GM18517 (cell line): ENCODE data around the gene ENSA.
"Not testable (repeated sequence)": the region's sequence is repeated elsewhere in the genome, so short reads cannot be mapped to it uniquely, and the experiment has no call there.

ENCODE experiments used
- ATAC-seq: cut with Tn5 transposase; IDR thresholded peaks from one replicate; pipeline ENCODE4 v1.9.1; 2021; ENCODE audit warnings: mild to moderate bottlenecking, moderate library complexity; ENCODE audit not compliant: unreplicated experiment

Gene ENSA

DNA sequence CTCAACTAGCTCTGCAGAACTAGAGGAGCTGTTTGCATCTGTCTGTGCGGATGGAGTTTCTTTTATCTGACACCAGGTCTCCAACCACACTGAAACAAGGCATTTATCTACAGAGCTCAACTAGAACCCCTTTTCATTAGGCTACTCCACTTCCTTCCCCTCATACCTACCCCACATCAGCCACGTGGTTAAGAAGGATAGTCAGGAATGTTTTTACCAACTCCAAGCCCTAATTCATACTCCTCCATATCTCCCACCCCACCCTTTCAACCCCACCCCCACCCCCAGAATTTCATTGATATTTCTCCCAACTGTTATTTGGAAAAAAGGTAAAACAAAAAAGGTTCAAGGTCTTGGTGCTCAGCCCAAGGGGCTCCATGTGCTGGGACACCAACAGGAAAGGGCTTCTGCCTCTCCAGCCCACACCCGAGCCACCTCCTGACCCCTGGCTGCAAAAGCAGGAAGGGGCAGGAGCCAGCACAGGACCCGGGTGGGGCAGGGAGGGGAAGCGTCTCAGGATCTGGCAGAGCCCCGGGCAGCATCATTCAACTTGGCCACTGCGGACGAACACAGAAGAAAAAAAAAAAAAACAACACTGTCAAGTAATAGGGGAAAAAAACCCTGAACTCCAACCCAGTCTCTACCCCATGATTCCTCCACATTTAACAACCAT lies 7.0 kb downstream of the ENSA start:
- ATAC-seq = no peak

DNA sequence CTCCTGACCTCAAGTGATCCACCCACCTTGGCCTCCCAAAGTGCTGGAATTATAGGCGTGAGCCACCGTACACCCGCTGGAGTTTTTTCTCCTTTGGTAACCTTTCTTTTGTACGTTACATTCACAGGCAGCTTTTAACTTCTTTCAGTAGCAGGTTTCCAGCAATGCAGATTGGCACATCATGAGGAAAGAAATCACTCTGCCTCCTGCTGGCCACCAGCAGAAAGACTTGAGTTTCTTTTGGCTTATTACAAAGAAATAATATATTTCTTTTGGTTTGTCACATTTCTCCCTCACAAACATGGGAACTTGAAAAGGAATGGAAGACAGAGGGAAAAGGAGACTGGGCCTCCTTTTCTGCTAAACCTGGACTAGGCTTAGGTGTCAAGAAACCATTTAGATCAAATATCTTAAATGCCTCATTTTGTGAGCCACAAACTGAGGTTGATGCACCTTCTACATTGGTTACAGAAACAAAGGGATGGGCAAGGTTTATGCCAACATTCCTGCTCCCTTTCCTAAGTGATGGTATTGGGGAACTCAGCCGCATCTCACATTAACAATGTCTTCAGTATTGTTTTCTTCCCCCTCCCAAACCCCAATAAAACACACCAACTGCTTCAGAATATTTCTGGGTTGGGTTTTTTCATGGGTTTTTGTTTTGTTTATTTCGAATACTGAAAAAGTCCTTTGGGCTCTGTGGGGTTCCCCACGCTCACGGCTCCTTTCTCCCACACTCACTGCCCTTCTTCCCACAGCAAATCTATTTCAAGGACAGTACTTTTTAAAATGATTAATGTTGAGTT lies 7.7 kb downstream of the ENSA start:
- no peak for ATAC-seq

GRCh38 chr1:150620919-150621318 lies 8.5 kb downstream of the ENSA start:
- ATAC-seq = no peak

- ATAC-seq = no peak
Measured at GRCh38 chr1:150619576-150620509, 9.6 kb downstream of the ENSA start.

DNA sequence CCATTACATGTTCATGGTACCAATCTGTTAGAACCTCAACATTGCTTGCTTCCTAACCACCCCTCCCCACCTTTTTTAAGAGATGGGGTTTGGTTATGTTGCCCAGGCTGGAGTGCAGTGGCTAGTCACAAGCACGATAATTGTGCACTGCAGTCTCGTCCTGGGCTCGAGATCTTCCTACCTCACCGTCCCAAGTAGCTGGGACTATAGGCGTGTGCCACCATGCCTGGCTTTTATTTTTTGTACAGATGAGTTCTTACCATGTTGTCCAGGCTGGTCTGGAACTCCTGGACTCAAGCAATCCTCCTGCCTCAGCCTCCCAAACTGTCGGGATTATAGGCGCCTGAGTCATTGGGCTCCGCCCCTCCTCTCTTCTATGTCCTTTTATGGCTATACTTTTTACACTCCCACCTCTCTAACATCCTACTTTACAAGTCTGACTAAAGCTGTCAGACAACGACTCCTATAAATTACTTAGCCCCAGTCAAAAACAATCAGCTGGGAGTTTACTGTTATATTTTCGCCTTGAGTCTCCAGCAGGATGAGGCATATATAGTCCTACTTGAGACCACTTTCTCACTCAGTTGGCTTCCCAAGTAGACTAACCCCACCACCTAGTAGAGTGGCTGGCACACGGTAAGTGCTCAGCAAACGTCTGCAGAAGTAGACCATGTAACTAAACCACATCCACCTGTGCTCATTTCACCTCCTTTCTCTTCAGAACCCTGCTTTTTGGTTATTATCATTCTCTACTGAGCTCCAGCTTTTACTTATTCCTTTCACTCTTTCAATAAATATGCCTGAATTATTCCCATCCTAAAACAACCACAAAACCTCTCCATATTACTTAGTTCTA lies 13.8 kb downstream of the ENSA start:
- ATAC-seq = no peak

DNA sequence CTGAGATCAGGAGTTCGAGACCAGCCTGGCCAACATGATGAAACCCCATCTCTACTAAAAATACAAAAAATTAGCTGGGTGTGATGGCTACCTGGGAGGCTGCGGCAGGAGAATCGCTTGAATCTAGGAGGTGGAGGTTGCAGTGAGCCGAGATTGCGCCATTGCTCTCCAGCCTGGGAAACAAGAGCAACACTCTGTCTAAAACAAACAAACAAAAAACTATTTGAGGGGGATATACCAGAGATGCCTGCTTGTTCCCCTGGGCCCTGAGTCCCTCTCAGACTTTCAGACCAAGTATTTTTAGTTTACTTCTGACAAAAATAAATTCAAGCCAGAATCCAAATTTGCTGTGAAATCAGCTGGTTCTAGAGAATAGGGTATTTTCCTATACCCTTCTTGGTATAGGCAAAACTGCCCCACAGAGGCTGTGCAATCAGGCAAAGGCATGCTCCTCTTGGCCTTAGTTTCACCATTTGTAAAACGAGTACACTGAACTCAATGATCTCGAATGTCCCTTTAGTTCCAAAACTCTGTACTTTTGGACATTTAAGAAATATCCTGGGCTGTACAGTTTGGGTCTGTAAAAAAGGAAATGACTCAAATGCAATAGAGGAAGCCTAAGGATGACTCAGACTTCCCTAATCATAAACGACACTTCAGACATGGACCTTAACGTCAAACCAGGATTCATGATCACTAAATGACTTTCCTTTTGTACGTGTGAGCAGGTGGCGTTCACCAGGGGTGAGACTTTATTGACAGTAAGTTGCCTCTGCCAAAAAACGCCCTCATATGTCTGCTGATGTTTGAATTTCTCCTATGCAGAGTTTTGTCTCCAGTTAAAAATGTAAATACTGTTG lies 16.1 kb downstream of the ENSA start:
- ATAC-seq = no peak

GRCh38 chr1:150612014-150612345 lies 17.4 kb downstream of the ENSA start:
- ATAC-seq = no peak

GRCh38 chr1:150610576-150610975 lies 18.8 kb downstream of the ENSA start:
- ATAC-seq = no peak

GRCh38 chr1:150609732-150610131 lies 19.7 kb downstream of the ENSA start:
- ATAC-seq = no peak

DNA sequence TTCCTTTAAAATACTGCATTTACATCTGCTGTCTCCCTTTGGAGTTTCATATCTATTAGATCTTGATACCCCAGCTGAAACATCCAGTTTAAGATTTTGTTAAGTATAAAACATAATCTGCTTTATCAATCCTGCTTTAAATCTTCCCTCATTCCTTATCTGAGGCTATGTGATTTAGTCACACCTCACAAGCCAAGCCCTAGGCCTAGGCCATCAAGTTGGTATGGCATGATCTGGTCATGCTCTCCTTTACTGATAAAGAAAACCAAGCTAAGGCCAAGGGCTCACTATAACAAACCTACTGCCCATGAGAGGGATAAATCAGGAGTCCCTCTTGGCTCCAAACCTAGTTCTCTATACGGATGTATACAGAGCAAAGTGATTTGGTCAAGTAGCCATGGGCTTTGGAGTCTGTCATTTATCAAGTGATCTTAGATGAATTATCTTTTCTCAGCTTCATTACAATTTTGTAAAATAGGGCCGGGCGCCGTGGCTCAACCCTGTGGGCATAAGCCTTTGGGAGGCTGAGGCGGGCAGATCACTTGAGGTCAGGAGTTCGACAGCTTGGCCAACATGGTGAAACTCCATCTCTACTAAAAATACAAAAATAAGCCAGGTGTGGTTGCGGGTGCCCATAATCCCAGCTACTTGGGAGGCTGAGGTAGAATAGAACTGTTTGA lies 22.8 kb downstream of the ENSA start:
- ATAC-seq = no peak

GRCh38 chr1:150605451-150605731 lies 24.0 kb downstream of the ENSA start:
- not testable (repeated sequence) for ATAC-seq

DNA sequence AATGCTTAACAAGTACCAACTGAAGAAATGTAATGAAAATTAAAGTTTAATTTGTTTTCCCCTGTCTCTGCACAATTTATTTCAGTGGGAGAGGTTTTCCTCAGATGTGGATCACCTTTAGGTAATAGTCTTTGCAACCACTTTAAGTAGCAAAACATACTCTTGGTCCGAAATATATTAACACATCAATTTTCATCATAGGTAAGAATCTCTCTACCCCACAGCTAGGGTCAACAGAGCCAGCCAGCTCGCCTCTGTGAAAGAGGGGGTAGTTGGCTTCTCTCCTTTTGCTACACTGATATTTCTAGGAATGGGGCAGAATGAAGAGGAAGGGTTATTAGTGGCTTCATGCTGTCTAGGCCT lies 25.2 kb downstream of the ENSA start:
- ATAC-seq = no peak

DNA sequence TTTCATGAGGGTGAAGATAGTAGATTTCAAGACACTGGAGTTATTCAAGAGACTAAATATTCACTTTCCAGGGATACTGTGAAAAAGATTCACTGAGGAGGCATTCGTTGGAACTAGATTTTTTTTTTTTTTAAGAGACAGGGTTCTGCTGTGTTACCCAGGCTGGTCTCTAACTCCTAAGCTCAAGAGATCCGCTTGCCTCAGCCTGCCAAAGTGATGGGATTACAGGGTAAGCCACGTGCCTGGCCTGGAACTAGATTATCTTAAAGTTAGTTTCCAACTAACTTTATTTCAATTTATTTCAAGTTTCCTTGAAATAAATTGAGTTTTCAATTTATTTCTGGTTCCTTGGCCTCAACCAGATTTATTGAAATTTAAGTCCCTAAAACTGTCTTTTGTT lies 25.7 kb downstream of the ENSA start:
- ATAC-seq = no peak

DNA sequence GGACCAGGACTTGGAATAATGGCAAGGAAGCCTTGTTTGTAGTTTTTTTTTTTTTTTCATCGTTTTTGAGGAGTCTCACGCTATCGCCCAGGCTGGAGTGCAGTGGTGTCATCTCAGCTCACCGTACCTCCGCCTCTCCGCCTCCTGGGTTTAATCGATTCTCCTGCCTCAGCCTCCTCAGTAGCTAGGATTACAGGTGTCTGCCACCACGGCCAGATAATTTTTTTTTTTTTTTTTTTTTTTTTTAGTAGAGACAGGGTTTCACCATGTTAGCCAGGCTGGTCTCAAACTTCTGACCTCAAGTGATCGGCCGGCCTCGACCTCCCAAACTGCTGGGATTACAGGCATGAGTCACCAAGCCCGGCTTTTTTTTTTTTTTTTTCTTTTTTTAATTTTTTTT lies 27.0 kb downstream of the ENSA start:
- not testable (repeated sequence) for ATAC-seq

- no peak for ATAC-seq
Measured at GRCh38 chr1:150601540-150601939, 27.9 kb downstream of the ENSA start.

DNA sequence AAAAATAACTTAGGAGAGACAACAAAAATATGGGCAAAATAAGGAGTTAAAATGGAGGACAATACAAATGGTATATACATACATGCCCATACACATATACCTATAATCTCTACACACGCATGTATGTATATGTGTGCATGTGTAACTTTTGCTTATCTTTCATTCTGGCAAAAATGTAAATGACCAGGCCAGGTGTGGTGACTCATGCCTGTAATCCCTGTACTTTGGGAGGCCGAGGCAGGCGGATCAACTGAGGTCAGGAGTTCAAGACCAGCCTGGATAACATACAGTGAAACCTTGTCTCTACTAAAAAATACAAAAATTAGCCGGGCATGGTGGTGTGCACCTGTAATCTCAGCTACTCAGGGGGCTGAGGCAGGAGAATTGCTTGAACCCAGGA lies 31.1 kb downstream of the ENSA start:
- not testable (repeated sequence) for ATAC-seq

- no peak for ATAC-seq
Measured at GRCh38 chr1:150596976-150597375, 32.4 kb downstream of the ENSA start.

DNA sequence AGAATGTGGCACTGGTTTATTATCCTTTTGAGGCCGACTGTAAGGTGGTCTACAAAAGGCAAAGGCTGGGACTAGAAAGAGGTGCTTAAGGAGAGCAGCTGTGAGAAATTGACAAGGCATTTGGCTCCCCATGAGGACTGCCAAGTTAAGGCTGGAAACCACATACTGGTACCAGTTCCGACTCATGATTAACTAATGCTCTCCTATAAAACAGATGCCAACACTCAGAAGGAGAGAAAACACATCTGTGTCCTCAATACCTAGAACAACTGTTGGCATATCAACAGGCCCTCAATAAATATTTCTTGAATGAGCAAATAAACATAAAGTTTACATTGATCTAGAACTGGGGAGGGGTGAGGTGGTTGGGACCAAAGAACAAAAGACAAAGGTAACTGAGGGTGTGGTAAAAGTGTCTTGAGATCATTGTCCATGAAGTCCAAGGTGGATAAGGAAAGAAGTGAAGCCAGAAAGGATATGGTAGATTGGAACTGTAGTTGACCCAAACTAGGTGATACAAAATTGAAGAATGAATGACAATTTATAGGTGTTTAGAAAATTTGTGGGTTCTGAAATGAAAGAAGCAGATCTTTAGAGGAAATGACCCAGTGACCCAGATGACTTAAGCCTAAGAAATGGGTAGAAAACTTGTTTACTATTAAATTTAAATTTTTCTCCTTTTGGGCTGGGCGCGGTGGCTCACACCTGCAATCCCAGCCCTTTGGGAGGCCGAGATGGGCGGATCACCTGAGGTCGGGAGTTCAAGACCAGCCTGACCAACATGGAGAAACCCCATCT lies 33.1 kb downstream of the ENSA start:
- no peak for ATAC-seq

DNA sequence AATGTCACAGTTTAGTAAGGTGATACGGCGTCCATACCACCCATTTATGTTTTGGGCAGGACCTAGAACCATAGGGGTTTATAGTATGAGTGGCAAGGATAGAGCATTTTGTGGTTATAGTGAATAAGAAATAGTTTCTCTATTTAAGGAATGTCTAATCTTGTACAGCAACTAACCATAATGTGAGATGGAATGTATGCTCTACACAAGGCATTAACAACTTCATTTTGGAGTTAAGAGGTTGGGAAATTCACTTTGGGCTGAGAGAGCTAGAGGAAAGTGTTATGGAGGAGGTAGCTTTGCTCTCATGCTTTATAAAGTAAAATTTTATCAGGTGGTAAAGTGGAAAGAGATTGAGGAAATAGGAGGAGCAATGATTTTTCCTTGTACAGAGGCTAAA lies 47.0 kb downstream of the ENSA start:
- ATAC-seq = no peak
